ENCODE measurements around the gene CCNY.

CCNY gene

DNA sequence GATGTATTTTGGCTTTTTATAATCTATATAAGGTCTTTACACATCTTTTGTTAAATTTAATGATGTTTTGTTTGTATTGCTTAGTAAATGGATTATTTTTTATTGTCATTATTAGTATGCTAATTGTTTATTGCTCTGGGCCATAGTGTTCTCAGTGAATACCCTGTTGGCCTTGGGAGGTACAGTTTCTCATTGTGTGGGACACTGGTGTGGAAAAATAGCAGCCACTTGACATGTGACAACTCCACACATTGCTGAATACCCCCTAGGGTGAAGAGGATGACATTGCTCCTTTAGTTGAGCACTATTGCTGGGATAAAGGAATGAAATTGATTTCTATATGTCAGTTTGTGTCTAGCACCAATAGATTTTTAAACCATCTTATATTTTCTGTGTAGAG, 130.9 kb downstream of the CCNY start:
- no peak for DNase-seq

- peak in 22 of 51 donors; percentile 14 to 70 (median 46) for DNase-seq
Measured at GRCh38 chr10:35470248-35470924, 134.1 kb downstream of the CCNY start.

GRCh38 chr10:35470925-35471315, 134.6 kb downstream of the CCNY start:
- DNase-seq: no peak

DNA sequence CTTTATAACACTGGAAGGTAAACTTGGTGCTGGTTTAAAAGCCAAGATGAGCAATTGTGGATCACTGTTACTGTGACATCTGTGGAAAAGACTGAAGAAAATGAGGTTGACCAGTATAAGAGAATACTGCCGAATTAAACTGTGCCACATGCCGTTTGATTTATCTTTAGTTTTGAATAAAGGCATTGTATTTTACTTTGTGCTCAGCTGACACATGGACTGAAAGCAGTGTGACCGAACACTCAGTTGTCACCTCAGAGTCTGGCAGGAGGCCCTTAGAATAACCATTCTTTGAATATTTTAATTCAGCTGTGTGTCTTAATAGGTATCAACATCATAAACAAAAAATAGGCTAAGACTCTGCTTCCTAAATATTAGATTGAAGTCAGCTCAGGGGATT, 135.1 kb downstream of the CCNY start:
- no peak for DNase-seq

GRCh38 chr10:35480142-35480541, 143.8 kb downstream of the CCNY start:
- DNase-seq: no peak

- DNase-seq: no peak
Measured at GRCh38 chr10:35481413-35481812, 145.1 kb downstream of the CCNY start.

DNA sequence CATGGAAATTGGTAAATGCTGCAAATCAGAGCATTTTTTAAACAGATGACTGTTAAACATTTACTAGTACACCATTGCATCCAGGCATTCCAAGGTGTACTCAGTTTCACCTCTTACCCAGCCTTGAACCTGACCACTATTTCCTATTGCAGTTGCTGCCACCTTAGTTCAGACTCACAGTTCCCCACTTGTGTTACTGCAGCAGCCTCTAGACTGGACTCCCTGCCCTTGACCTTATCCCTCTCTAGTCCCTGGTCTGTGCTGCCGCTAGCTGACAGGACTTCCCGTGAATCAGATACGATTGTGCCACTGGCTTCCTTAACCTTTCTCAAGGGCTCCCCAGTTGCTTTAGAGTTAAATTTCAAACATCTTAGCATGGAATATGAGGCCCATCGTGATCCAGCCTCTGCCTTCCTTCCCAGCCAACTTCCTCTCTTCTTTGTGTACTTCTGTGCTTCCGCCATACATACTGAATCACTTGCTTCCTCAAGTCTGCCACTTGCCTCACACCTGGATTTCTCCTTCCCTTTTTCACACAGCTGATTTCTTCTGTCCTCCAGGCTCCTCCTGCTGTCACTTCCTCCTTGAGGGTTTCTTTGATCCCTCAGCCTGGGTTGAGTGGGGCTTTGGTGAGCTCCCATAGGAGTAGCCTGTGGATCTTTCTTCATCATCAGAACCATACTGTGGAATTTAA, 150.1 kb downstream of the CCNY start:
- peak in 1 of 51 donors; percentile 36 for DNase-seq

GRCh38 chr10:35487336-35488034, 151.2 kb downstream of the CCNY start:
- DNase-seq: peak in 1 of 51 donors; percentile 25

DNA sequence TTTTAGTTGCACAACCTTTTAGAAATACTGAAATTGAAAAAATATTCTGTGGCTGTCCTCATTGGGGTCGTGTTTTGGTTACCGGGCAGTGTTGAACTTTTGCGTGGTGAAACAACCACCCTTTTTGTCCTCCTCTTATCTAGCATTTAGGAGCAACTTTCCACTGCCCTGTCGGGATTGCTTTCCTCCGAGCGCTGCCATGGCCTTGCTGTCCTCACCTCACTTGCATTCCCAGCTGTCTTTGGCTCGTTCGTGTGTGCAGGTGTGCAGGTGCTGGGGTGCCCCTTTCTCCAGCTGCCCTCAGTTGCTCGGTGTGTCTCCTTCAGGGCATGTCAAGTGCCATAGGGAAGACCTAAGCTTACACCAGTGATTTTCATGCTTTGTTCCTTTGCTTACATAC, 151.9 kb downstream of the CCNY start:
- no peak for DNase-seq

DNA sequence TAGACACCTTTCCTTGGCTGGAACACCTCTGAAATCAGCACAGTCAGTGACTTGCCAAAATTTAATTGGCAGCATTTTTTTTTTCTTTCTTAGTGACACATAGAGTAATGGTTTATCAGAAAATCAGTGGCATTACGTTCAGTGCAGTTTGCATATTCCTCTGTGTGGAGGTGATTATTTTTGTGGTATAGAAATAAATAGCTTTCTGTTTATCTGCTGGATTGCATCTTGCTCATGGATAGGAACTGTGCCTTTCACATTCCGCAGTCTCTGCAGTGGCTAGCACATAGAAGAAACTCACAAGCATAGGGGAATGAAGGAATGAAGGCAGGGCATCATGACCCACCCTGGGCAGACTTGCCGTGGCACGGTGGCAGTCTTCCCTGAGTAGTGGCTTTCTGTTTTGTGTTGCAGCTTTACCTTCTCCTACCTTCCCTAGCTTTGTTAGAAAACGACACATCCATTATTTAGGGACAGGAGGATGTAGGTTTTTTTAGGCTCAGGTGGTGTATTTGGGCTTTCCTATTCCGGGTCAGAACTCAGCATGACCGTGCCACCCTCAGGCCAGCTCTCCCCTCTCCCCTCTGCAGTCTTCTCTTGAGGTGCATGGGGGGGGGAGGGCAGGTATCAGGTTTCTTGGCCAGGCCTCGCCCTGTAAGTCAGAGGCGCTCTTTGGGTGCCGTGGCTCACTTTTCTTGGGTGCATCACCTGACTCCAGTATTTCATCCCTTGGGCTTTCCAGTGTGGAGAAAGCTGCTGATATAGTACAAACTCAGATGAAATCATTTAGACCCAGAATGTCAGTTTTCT, 156.3 kb downstream of the CCNY start:
- no peak for DNase-seq

- DNase-seq: no peak
Measured at GRCh38 chr10:35493196-35494118, 157.1 kb downstream of the CCNY start.

DNA sequence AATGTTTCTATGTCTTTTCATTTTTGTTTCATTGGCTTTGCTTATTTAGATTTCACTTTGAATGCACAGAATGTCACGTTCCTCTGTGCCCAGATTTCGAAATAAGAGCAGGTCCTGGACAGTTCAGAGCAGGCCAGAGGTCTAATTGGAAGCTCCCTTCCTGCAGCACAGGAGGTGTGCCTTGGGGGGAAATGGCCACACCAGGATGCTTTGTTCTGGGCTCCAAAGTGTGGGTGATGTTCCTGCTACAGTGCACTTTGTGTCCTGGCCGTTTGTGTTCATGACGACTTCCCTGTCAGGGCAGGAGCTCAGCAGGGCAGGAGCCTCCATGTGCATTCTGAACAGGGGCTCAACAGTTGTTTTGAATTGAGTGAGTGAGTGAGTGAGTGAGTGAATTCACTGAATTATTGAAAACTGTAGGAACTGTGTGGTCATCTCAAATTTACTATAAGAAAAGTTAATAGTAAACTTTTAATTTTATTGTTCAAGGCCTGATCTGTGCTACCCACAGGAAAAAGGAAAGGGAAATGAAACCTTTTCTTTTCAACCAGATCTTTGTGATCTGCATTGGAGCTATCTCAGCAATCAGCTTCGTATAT, 159.3 kb downstream of the CCNY start:
- DNase-seq: peak in 2 of 51 donors; percentile 8 to 22

GRCh38 chr10:35497909-35498308, 161.6 kb downstream of the CCNY start:
- DNase-seq: no peak

GRCh38 chr10:35498693-35499092, 162.4 kb downstream of the CCNY start:
- DNase-seq: no peak

- DNase-seq: no peak
Measured at GRCh38 chr10:35501923-35502322, 165.6 kb downstream of the CCNY start.

DNA sequence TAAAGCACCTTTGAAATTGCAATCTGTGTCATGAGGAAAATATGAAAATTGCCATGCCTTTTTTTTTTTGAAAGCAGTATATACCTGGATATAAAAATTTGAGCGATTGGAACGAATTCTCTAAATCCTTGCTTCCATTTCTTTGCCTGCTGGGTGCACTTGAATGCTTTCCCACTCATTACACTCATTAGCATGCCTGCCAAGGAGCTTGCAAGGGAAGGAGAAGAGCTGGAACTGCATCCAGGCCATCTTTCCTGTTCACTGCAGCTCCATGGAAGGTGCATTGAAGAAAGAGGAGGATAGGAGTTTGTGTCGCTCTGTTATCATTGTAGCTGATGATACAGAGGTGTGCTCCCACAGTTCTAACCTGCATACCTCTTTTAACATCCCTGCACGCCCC, 166.4 kb downstream of the CCNY start:
- peak in 2 of 51 donors; percentile 7 to 17 for DNase-seq

DNA sequence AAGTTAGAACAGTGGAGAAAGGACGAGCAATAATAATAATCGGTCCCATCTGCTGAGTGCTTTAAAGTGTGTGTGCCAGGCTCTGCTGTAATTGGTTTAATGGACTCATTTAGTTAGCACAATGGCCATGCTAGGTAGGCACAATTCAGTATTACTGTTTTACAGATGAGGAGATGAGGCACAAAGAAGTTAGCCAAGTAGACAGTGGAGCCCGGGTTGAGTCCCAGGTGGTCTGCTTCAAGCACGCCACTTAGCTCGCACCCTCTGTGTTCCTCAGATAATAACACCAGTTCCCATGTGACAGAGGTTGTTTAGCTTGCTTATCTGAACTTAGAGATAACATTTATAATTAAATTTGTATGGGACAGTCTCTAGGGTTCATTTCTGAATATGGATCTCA, 167.3 kb downstream of the CCNY start:
- no peak for DNase-seq

DNA sequence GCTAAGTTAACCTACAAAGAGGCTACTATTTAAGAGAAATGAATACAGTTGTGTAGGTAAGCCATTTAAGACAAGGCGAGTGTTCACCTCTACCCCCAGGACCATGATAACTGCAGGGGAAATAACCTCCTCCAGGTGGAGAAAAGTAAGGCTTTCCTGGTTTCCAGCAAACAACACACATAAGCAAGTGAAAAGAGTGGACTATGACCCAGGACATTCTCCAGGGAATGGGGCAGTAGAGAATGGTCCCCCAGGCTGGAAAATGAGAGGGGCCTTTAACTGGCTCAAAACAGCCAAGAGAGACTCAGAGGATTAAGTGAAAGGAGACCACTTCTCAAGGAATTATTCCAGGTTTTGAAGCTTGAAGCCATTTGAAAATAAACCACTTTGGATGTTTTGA, 167.8 kb downstream of the CCNY start:
- DNase-seq: no peak

- DNase-seq: no peak
Measured at GRCh38 chr10:35505241-35505873, 169.0 kb downstream of the CCNY start.

GRCh38 chr10:35506741-35507140, 170.4 kb downstream of the CCNY start:
- no peak for DNase-seq

Data from hypothalamus (tissue), 51 donors.